Gastrocnemius medialis (tissue), 4 donors: ENCODE results near the gene EHD4. TPM values are rescaled to one million over a fixed set of nuclear protein-coding genes. Genes with fewer than 3 reads are reported as not detected.

Source experiments
- ATAC-seq, 2 donors: fragments of 150-250 bp; one replicate each; pipeline ENCODE4 v1.9.1; 2016
- DNase-seq, 2 donors: peaks; one replicate each; pipeline ENCODE4 v3.0.0-alpha.2; 2019
- H3K27ac ChIP-seq, 4 donors: fragments of 200-600 bp; sonication (generic); 1 replicate in 1 of 4; 2 replicates in 3 of 4; pipeline ENCODE4 v1.5.1; 2016 to 2018; ENCODE audit warnings: mild to moderate bottlenecking in 2 of 4, moderate library complexity in 1 of 4
- H3K27me3 ChIP-seq, 3 donors: fragments of 200-600 bp; sonication (generic) in 2 of 3; 1 replicate in 1 of 3; 2 replicates in 2 of 3; pipeline versions ENCODE4 v1.5.1 to v1.6.0; 2016 to 2019; ENCODE audit warnings: mild to moderate bottlenecking in 1 of 3, moderate library complexity in 1 of 3
- H3K36me3 ChIP-seq, 2 donors: fragments of 200-600 bp; sonication (generic) in 1 of 2; one replicate each; pipeline ENCODE4 v1.5.1; 2017 to 2018
- H3K4me1 ChIP-seq, 2 donors: fragments of 200-600 bp; sonication (generic) in 1 of 2; one replicate each; pipeline ENCODE4 v1.5.1; 2016 to 2017; ENCODE audit warnings: mild to moderate bottlenecking in 2 of 2
- H3K4me3 ChIP-seq, 4 donors: fragments of 200-600 bp; sonication (generic) in 3 of 4; 1 replicate in 1 of 4; 2 replicates in 3 of 4; pipeline ENCODE4 v1.5.1; 2016 to 2019; ENCODE audit warnings: mild to moderate bottlenecking in 2 of 4
- H3K9me3 ChIP-seq, 3 donors: fragments of 200-600 bp; sonication (generic) in 2 of 3; 1 replicate in 1 of 3; 2 replicates in 2 of 3; pipeline ENCODE4 v1.5.1; 2016 to 2019
- POLR2A ChIP-seq, 2 donors: fragments of 450-650 bp; IDR thresholded peaks; one replicate each; pipeline ENCODE4 v1.6.1; 2017; ENCODE audit warnings: antibody characterized with exemption in 2 of 2, mild to moderate bottlenecking in 2 of 2, moderate library complexity in 2 of 2
- in situ Hi-C, 4 donors: fragments of 200-750 bp; cut with MboI; loops; one replicate each; pipeline versions ENCODE4 v1.15.0 to v1.8.0; 2017; ENCODE audit warnings: low sequenced_read_pairs in 4 of 4
- intact Hi-C: fragments of 100-400 bp; cut with DNase I; formaldehyde crosslinking; loops from one replicate; pipeline ENCODE4 v1.15.1; 2023; ENCODE audit warnings: low total_unique reads
- total RNA-seq, 4 donors: library from RNA; depleted of rRNA; stranded (reverse); fragments of >200 nt; gene quantifications; one replicate each; pipeline versions ENCODE4 v1.1.0 to v1.2.3, GENCODE V29; 2016
- TF ChIP-seq, protein P1 (sequence below), 5 experiments: fragments of 450-650 bp in 3 of 5; fragments of 200-600 bp in 2 of 5; sonication (generic) in 2 of 5; IDR thresholded peaks in 4 of 5; conservative IDR thresholded peaks in 1 of 5; 1 replicate in 4 of 5; 2 replicates in 1 of 5; pipeline ENCODE4 v1.5.1; 2016 to 2019; ENCODE audit warnings: antibody characterized with exemption in 5 of 5, mild to moderate bottlenecking in 3 of 5, moderate library complexity in 3 of 5

The EHD4 gene
- total RNA-seq, 4 donors from 2014 or later, result 3.8 to 7.1 (median 4.3) TPM

- H3K9me3 ChIP-seq, result no peaks in the 10 kb centered on the region
- DNase-seq (no peak), ATAC-seq (no peak)
- H3K36me3 ChIP-seq, result no peaks in the 10 kb centered on the region
- in situ Hi-C loops (no loop called here), intact Hi-C loops (no loop called here)
- H3K27me3 ChIP-seq, result no peaks in the 10 kb centered on the region
- peaks cover 11 to 43% of the 10 kb centered on the region in 2 donors for H3K4me1 ChIP-seq
- H3K4me3 ChIP-seq, result no peak overlapping the region
- TF ChIP-seq POLR2A (IDR thresholded peaks at IDR 0.05), result no peak
- TF ChIP-seq, protein P1, sequence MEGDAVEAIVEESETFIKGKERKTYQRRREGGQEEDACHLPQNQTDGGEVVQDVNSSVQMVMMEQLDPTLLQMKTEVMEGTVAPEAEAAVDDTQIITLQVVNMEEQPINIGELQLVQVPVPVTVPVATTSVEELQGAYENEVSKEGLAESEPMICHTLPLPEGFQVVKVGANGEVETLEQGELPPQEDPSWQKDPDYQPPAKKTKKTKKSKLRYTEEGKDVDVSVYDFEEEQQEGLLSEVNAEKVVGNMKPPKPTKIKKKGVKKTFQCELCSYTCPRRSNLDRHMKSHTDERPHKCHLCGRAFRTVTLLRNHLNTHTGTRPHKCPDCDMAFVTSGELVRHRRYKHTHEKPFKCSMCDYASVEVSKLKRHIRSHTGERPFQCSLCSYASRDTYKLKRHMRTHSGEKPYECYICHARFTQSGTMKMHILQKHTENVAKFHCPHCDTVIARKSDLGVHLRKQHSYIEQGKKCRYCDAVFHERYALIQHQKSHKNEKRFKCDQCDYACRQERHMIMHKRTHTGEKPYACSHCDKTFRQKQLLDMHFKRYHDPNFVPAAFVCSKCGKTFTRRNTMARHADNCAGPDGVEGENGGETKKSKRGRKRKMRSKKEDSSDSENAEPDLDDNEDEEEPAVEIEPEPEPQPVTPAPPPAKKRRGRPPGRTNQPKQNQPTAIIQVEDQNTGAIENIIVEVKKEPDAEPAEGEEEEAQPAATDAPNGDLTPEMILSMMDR (IDR thresholded peaks at IDR 0.05 in 4 of 5, conservative IDR thresholded peaks at IDR 0.05 in 1 of 5), result no peak
- peak overlapping the region in 2 of 4 donors; percentile 29 to 33 for H3K27ac ChIP-seq
Measured at GRCh38 chr15:41966414-41966812, 5.9 kb downstream of the EHD4 start.

- Histone ChIP-seq H3K4me3 (no peak overlapping the region), H3K9me3 (no peaks in the 10 kb centered on the region), H3K27ac (peak overlapping the region in 2 of 4 donors; percentile 29 to 33), H3K4me1 (peaks cover 5 to 36% of the 10 kb centered on the region in 2 donors), H3K27me3 (no peaks in the 10 kb centered on the region), H3K36me3 (no peaks in the 10 kb centered on the region)
- TF ChIP-seq POLR2A (IDR thresholded peaks at IDR 0.05), result no peak
- TF ChIP-seq, protein P1 (IDR thresholded peaks at IDR 0.05 in 4 of 5, conservative IDR thresholded peaks at IDR 0.05 in 1 of 5), result no peak
- ATAC-seq, result peak; percentile 43 to 55
- intact Hi-C loops (no loop called here), in situ Hi-C loops (no loop called here)
- DNase-seq, result peak in 1 of 2 donors; percentile 46
Measured at GRCh38 chr15:41965441-41966413, 6.6 kb downstream of the EHD4 start.

DNA sequence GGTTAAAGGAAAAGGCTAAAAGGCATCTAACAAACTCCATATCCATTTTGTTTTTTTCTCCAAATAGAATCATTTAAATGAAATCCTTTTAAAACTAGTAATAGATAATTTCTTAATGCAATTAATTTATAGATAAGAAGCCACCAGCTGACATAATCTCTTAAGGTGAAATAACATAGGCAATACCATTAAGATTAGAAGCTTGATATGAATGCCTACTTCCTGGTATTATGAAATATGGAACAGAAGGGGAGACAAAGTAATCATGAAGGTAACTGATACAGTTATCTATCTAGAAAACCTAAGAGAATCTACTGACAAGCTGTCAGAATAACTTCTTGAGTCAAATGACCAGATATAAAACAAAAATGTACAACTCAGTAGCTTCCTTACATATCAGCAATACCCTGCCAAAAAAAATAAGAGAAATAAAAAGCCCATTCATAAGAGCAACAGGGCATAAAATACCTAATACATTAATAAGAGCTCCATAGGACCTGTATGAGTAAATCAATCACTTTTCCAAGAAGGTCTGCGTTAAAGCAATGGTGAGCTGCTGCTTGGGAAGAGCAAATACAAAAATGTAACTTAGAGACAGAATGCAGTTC lies 10.7 kb downstream of the EHD4 start:
- DNase-seq (no peak), ATAC-seq (no peak)
- Histone ChIP-seq H3K4me3 (no peak overlapping the region), H3K27ac (no peak overlapping the region), H3K4me1 (peaks cover 4 to 9% of the 10 kb centered on the region in 2 donors), H3K36me3 (no peaks in the 10 kb centered on the region), H3K9me3 (no peaks in the 10 kb centered on the region), H3K27me3 (no peaks in the 10 kb centered on the region)
- in situ Hi-C loops (no loop called here), intact Hi-C loops (no loop called here)
- TF ChIP-seq POLR2A (IDR thresholded peaks at IDR 0.05), result no peak
- TF ChIP-seq, protein P1 (IDR thresholded peaks at IDR 0.05 in 4 of 5, conservative IDR thresholded peaks at IDR 0.05 in 1 of 5), result no peak

DNA sequence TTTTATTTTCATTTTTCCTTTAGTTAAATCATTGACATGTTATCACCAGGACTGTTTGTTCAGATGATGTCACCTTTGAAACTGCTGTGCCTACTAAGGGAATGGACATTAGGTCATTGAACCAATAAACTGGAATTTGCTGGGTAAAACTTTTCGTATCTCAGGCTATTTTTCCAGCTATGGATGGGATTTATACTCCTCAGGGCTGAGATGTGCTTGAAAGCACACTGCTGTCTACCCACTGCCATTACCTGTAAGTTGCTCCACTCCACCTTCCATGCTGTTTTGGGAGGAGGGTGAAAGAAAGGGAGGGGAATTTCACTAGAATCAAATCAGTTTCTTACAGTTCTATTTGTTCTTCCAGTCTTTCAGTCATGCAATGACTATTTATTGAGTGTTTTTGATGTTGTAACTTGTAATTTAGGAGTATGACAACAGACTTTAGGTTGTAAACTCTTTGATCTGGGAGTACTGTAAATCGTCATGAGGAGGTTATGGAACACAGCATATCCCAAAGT lies 11.3 kb downstream of the EHD4 start:
- no peaks in the 10 kb centered on the region for H3K9me3 ChIP-seq
- no peak for ATAC-seq
- intact Hi-C loops, result no loop called here
- no peaks in the 10 kb centered on the region for H3K36me3 ChIP-seq
- H3K27ac ChIP-seq, result no peak overlapping the region
- no peak overlapping the region for H3K4me3 ChIP-seq
- no peak for TF ChIP-seq POLR2A (IDR thresholded peaks at IDR 0.05)
- TF ChIP-seq, protein P1 (IDR thresholded peaks at IDR 0.05 in 4 of 5, conservative IDR thresholded peaks at IDR 0.05 in 1 of 5), result no peak
- H3K4me1 ChIP-seq, result peaks cover 0 to 2% of the 10 kb centered on the region in 2 donors
- H3K27me3 ChIP-seq, result no peaks in the 10 kb centered on the region
- in situ Hi-C loops, result no loop called here
- DNase-seq, result no peak
